ENCODE results near the gene ZBTB18. TPM values are rescaled to one million over a fixed set of nuclear protein-coding genes. Genes with fewer than 3 reads are reported as not detected.
A peak's percentile ranks its signal among the peaks of the same experiment; 100 is the strongest.

ZBTB18 gene
- total RNA-seq, 1 experiment from 2014 or later = 16.8 TPM

DNA sequence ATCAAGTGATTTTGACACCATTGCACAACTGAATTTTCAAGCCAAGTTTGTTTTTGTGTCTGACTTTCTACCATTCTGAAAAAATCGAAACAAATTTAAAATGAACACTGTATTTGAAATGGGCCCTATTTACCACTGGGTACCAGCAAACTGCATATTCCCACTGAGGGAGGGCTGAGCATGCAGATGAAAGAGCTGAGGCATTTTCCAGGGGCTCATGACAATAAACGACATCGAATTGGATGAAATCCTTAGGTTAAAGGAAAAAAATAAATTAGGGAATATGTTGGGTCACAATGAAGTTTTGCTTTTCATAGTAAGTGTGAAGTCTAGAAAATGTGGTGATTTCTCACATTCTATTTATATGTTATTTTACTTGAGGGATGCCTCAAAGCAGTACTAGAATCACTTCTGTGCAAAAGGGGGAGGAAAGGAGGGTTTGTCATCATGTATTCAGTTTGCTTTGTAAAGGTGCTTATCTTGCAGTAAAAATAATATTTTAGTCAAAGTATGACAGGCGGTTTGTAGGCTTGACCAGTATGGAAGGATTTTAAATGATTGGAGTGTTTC is 11.2 kb downstream of the ZBTB18 start:
- TF ChIP-seq EZH2phosphoT487 (IDR thresholded peaks at IDR 0.05; ENCODE audit: borderline replicate concordance, low read length) = no peak
- TF ChIP-seq CTCF (conservative IDR thresholded peaks at IDR 0.05; ENCODE audit: low read depth, low read length) = no peak
- no peak for TF ChIP-seq EZH2 (IDR thresholded peaks at IDR 0.05; ENCODE audit: low read length, unreplicated experiment)
- Histone ChIP-seq H3K4me1 (ENCODE audit: insufficient read depth, low read length) (no peaks in the 10 kb centered on the region), H3K9me3 (ENCODE audit: low read length) (no peaks in the 10 kb centered on the region), H3K36me3 (ENCODE audit: low read depth, low read length) (no peaks in the 10 kb centered on the region), H2AFZ (ENCODE audit: low read length) (no peak overlapping the region), H3F3A (ENCODE audit: low read length, unreplicated experiment) (no peaks in the 10 kb centered on the region), H3K9ac (ENCODE audit: low read length) (no peak overlapping the region), H3K4me2 (ENCODE audit: low read length) (no peak overlapping the region), H4K20me1 (ENCODE audit: low read length) (no peaks in the 10 kb centered on the region), H3K79me2 (ENCODE audit: low read length) (no peaks in the 10 kb centered on the region), H3K4me3 (ENCODE audit: low read length) (no peak overlapping the region), H3K27ac (ENCODE audit: low read length) (no peak overlapping the region), H3K9me2 (replicated peaks; ENCODE audit: low read length) (no peaks in the 10 kb centered on the region), H3K27me3 (ENCODE audit: low read length) (no peaks in the 10 kb centered on the region)
- ChIA-PET CTCF (no interaction called here), POLR2A (ENCODE audit: unreplicated experiment) (no interaction called here)
- ATAC-seq (no peak), DNase-seq (no peak)
- intact Hi-C loops (cut with micrococcal nuclease) = no loop called here
- BruUV-seq (replicated peaks) = no TSS peak

- no peaks in the 10 kb centered on the region for H3K9me3 ChIP-seq (ENCODE audit: low read length)
- no TSS peak for BruUV-seq (replicated peaks)
- no peaks in the 10 kb centered on the region for H3K9me2 ChIP-seq (replicated peaks; ENCODE audit: low read length)
- ATAC-seq (no peak), DNase-seq (no peak)
- ChIA-PET POLR2A (ENCODE audit: unreplicated experiment) (no interaction called here), CTCF (no interaction called here)
- H3K9ac ChIP-seq (ENCODE audit: low read length) = no peak overlapping the region
- no peaks in the 10 kb centered on the region for H3K79me2 ChIP-seq (ENCODE audit: low read length)
- H3K4me2 ChIP-seq (ENCODE audit: low read length) = no peak overlapping the region
- H3K4me1 ChIP-seq (ENCODE audit: insufficient read depth, low read length) = no peaks in the 10 kb centered on the region
- no peak overlapping the region for H3K4me3 ChIP-seq (ENCODE audit: low read length)
- H3F3A ChIP-seq (ENCODE audit: low read length, unreplicated experiment) = no peaks in the 10 kb centered on the region
- H4K20me1 ChIP-seq (ENCODE audit: low read length) = no peaks in the 10 kb centered on the region
- intact Hi-C loops (cut with micrococcal nuclease) = no loop called here
- H2AFZ ChIP-seq (ENCODE audit: low read length) = no peak overlapping the region
- H3K27ac ChIP-seq (ENCODE audit: low read length) = no peak overlapping the region
- no peaks in the 10 kb centered on the region for H3K36me3 ChIP-seq (ENCODE audit: low read depth, low read length)
- H3K27me3 ChIP-seq (ENCODE audit: low read length) = no peaks in the 10 kb centered on the region
- TF ChIP-seq EZH2 (IDR thresholded peaks at IDR 0.05; ENCODE audit: low read length, unreplicated experiment) (no peak), EZH2phosphoT487 (IDR thresholded peaks at IDR 0.05; ENCODE audit: borderline replicate concordance, low read length) (no peak)
These were observed 12.4 kb downstream of the ZBTB18 start for GRCh38 chr1:244063498-244063897.

DNA sequence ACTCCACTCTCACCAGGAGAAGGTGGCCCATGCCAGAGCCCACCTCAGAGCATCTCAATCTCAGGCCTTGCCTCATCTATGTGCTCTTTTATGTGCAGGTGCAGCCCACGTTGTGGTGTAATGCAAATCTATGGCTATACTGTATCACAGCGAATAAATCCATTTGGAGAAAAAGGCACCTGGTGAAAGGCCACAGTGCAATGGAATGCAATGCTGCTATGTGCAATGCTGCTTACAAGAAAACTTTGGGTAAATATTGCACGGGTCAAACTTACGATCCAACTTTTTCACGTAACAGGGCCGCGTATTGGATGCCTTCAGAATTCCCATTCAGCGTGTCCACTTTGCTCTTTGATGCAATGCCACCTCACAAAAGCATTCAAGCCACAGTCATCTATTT is 13.5 kb downstream of the ZBTB18 start:
- ChIA-PET POLR2A (ENCODE audit: unreplicated experiment) (no interaction called here), CTCF (no interaction called here)
- BruUV-seq (replicated peaks) = no TSS peak
- Histone ChIP-seq H4K20me1 (ENCODE audit: low read length) (no peaks in the 10 kb centered on the region), H3K4me3 (ENCODE audit: low read length) (no peak overlapping the region), H2AFZ (ENCODE audit: low read length) (no peak overlapping the region), H3K27ac (ENCODE audit: low read length) (no peak overlapping the region), H3K27me3 (ENCODE audit: low read length) (no peaks in the 10 kb centered on the region), H3K4me1 (ENCODE audit: insufficient read depth, low read length) (no peaks in the 10 kb centered on the region), H3K4me2 (ENCODE audit: low read length) (no peak overlapping the region), H3K9me2 (replicated peaks; ENCODE audit: low read length) (no peaks in the 10 kb centered on the region), H3F3A (ENCODE audit: low read length, unreplicated experiment) (no peaks in the 10 kb centered on the region), H3K9me3 (ENCODE audit: low read length) (no peaks in the 10 kb centered on the region), H3K36me3 (ENCODE audit: low read depth, low read length) (no peaks in the 10 kb centered on the region), H3K79me2 (ENCODE audit: low read length) (no peaks in the 10 kb centered on the region), H3K9ac (ENCODE audit: low read length) (no peak overlapping the region)
- intact Hi-C loops (cut with micrococcal nuclease) = no loop called here
- TF ChIP-seq CTCF (conservative IDR thresholded peaks at IDR 0.05; ENCODE audit: low read depth, low read length) (no peak), EZH2phosphoT487 (IDR thresholded peaks at IDR 0.05; ENCODE audit: borderline replicate concordance, low read length) (no peak), EZH2 (IDR thresholded peaks at IDR 0.05; ENCODE audit: low read length, unreplicated experiment) (no peak)
- DNase-seq = no peak
- ATAC-seq = 0 out of 2 replicates have a peak, but pooled peaks have one; percentile 11
